Erythroblast (primary cell): Measurements from ENCODE around the gene EPN2.

ENCODE experiments used
- GATA1 ChIP-seq: IDR thresholded peaks from 2 replicates; pipeline ENCODE4 v1.6.1; 2011; ENCODE audit warnings: low read depth, mild to moderate bottlenecking, control low read depth, low read length, moderate library complexity
- POLR2A ChIP-seq: IDR thresholded peaks from 2 replicates; pipeline ENCODE4 v1.6.1; 2011; ENCODE audit warnings: mild to moderate bottlenecking, low read length

GRCh38 chr17:19275457-19276127 lies 38.4 kb downstream of the EPN2 start:
- TF ChIP-seq POLR2A, result no peak
- TF ChIP-seq GATA1, result no peak
